CD4-positive, alpha-beta T cell treated with Interleukin-15 for 1 hour (primary cell): ENCODE results near the gene TMEM151A.
"Not testable (repeated sequence)": the region's sequence is repeated elsewhere in the genome, so short reads cannot be mapped to it uniquely, and the experiment has no call there.

ENCODE experiments used
- DNase-seq: peaks from one replicate; pipeline ENCODE4 v3.0.0-alpha.2; 2020

Gene TMEM151A

GRCh38 chr11:66267379-66268243, 24.1 kb upstream of the TMEM151A start:
- peak; percentile 88 for DNase-seq

GRCh38 chr11:66268244-66268951, 23.3 kb upstream of the TMEM151A start, which contains the start of gene RAB1B:
Gene RAB1B (plus strand): TSS chr11:66268639. CDS start chr11:66268680, 41 bp downstream.
- peak; percentile 100 for DNase-seq

GRCh38 chr11:66268952-66269905, 22.5 kb upstream of the TMEM151A start:
- no peak for DNase-seq

GRCh38 chr11:66271816-66272215, 19.9 kb upstream of the TMEM151A start:
- no peak for DNase-seq

- peak; percentile 44 for DNase-seq
These were observed 19.1 kb upstream of the TMEM151A start for GRCh38 chr11:66272596-66272995.

- no peak for DNase-seq
These were observed 17.5 kb upstream of the TMEM151A start for GRCh38 chr11:66274219-66274618.

GRCh38 chr11:66275396-66275795, 16.3 kb upstream of the TMEM151A start:
- no peak for DNase-seq

GRCh38 chr11:66275984-66276612, 15.6 kb upstream of the TMEM151A start:
- no peak for DNase-seq

GRCh38 chr11:66276619-66277018, 15.1 kb upstream of the TMEM151A start:
- DNase-seq, result not testable (repeated sequence)

- not testable (repeated sequence) for DNase-seq
These were observed 14.6 kb upstream of the TMEM151A start for GRCh38 chr11:66277064-66277463.

GRCh38 chr11:66277471-66278362, 14.0 kb upstream of the TMEM151A start, which contains the start of gene CNIH2:
Gene CNIH2 (plus strand): TSS chr11:66278175. CDS start chr11:66278457, 282 bp downstream.
- DNase-seq, result peak; percentile 42

- DNase-seq, result peak; percentile 59
These were observed 13.2 kb upstream of the TMEM151A start for GRCh38 chr11:66278363-66279091.

GRCh38 chr11:66279092-66279734, 12.5 kb upstream of the TMEM151A start:
- DNase-seq, result no peak

GRCh38 chr11:66280428-66280827, 11.3 kb upstream of the TMEM151A start:
- no peak for DNase-seq

- no peak for DNase-seq
These were observed 10.7 kb upstream of the TMEM151A start for GRCh38 chr11:66281001-66281400.

GRCh38 chr11:66281776-66282467, 9.8 kb upstream of the TMEM151A start:
- DNase-seq, result no peak

- peak; percentile 100 for DNase-seq
These were observed 8.9 kb upstream of the TMEM151A start for GRCh38 chr11:66282468-66283455.
